GDM1 (cell line): ENCODE measurements around the gene MORN4.
"Not testable (repeated sequence)": the region's sequence is repeated elsewhere in the genome, so short reads cannot be mapped to it uniquely, and the experiment has no call there.

ENCODE experiments used
- DNase-seq: peaks from one replicate; lab custom pipeline; 2025; lab: John Stamatoyannopoulos, UW

Gene MORN4

GRCh38 chr10:97596101-97597082 is 36.9 kb downstream of the MORN4 start:
- DNase-seq, result no peak

- no peak for DNase-seq
Observed at GRCh38 chr10:97593421-97593820, 39.9 kb downstream of the MORN4 start.

GRCh38 chr10:97590748-97591495 is 42.4 kb downstream of the MORN4 start:
- DNase-seq, result no peak

- DNase-seq, result no peak
Observed at GRCh38 chr10:97590082-97590747, 43.1 kb downstream of the MORN4 start.

- no peak for DNase-seq
Observed at GRCh38 chr10:97589479-97589878, 43.8 kb downstream of the MORN4 start, which contains the start of gene C10orf62. Gene C10orf62 (plus strand): TSS chr10:97589721. CDS start chr10:97589898, 177 bp downstream.

GRCh38 chr10:97587183-97587582 is 46.1 kb downstream of the MORN4 start:
- no peak for DNase-seq

- no peak for DNase-seq
Observed at GRCh38 chr10:97585439-97585811, 47.9 kb downstream of the MORN4 start.

GRCh38 chr10:97584798-97585438 is 48.4 kb downstream of the MORN4 start:
- no peak for DNase-seq

GRCh38 chr10:97584060-97584797 is 49.1 kb downstream of the MORN4 start, which contains the start of gene HOGA1:
Gene HOGA1 (plus strand): TSS chr10:97584389. CDS start chr10:97584704, 315 bp downstream.
- DNase-seq, result no peak

- DNase-seq, result no peak
Observed at GRCh38 chr10:97583476-97583875, 49.8 kb downstream of the MORN4 start.

- no peak for DNase-seq
Observed at GRCh38 chr10:97582169-97582568, 51.1 kb downstream of the MORN4 start.

GRCh38 chr10:97580421-97581367 is 52.6 kb downstream of the MORN4 start:
- DNase-seq, result no peak

GRCh38 chr10:97578171-97578844 is 55.0 kb downstream of the MORN4 start:
- DNase-seq, result no peak

- DNase-seq, result no peak
Observed at GRCh38 chr10:97577701-97578100, 55.6 kb downstream of the MORN4 start.

GRCh38 chr10:97576487-97576886 is 56.8 kb downstream of the MORN4 start:
- not testable (repeated sequence) for DNase-seq

GRCh38 chr10:97575127-97575668 is 58.1 kb downstream of the MORN4 start:
- DNase-seq, result no peak

GRCh38 chr10:97574374-97575126 is 58.8 kb downstream of the MORN4 start:
- DNase-seq, result no peak

GRCh38 chr10:97573672-97574071 is 59.6 kb downstream of the MORN4 start:
- no peak for DNase-seq
